Embryonic facial prominence (tissue), 1 donor: ENCODE measurements around the gene SRD5A1.

ENCODE experiments used
- DNase-seq: peaks from one replicate; pipeline ENCODE4 v3.0.0-alpha.2; 2016; ENCODE audit errors: extremely low spot score

Gene SRD5A1

DNA sequence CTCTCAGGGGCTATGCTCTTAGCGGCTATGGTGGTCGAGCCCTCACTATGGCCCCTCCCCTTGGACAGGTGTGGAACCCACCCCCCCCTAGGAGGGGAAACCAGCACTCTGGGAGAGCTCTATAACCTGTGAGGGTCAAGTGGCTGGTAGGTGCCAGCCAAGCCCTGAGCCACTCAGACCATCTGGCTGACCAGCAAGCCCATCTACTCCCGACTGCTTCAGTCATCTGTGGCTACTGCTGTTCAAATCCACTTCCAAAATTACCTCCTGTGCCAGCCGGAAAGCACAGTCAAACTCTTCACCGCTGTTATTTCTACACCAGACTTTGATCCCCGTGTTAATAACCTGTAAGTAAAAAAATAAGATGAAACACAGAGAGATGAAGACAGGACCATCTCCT, 28.9 kb upstream of the SRD5A1 start:
- DNase-seq, result no peak

DNA sequence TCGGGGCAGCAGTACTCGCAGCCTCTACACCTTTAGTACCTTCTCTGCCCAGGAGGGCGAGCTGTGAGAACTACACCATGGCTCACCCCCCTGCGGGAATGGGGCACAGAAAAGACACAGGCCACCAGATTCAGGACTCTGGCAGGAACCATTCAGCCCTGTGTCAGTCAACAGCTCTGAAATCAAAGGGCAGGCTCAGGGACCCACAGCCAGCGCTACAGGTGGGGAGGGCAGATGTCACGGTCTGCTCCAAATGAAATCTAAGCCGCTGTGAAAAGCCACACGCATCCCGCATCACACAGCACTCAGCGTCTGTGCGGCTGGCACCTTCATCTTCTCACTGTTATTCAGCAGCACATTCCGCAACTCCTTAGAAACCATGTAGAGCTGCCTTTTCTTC, 28.3 kb upstream of the SRD5A1 start:
- no peak for DNase-seq

- no peak for DNase-seq
Measured at GRCh38 chr5:6606884-6607558, 26.2 kb upstream of the SRD5A1 start.

GRCh38 chr5:6607559-6607936, 25.7 kb upstream of the SRD5A1 start:
- DNase-seq, result no peak

GRCh38 chr5:6608016-6608415, 25.2 kb upstream of the SRD5A1 start:
- DNase-seq, result no peak

DNA sequence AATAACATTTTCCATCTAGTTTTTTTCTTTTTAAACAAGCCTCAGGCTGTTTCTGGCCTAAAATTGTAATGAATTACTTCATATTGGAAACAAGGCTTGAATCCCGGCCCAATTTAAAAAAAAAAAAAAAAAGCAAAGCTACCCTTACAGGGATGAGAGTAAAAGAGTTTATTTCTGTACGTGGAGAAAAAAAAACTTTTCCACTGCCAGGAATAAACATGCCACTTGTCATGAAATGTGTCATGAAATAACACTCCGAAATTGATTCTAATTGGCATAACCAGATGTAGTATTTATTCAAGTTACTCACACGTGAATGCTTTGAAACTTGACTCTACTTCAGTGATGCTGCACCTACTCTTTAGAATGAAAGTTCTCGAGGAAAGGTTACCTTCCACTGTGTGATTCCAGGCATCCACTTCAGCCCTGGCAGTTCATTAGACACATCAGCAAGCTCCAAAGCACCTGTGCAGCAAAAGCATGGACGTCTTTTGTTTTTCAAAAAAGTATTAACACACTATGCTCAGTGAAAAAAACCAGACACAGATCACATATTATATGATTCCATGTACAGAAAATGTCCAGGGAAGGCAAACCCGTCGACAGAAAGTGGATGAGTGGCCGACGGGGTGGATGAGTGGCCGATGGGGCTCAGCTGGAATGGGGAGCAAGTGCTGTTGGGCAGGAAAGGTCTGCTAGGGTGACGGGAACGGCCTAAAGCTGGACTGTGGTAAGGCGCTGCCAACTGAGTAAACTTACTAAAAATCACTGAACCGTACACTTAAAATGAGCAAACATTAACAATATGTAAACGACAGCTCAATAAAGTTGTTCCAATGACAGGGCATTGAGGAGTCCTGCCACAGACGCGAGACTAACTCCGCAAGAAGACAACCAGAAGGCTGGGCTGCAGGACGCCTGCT, 21.6 kb upstream of the SRD5A1 start:
- DNase-seq, result no peak

- DNase-seq, result no peak
Measured at GRCh38 chr5:6615034-6615815, 18.0 kb upstream of the SRD5A1 start.

- DNase-seq, result no peak
Measured at GRCh38 chr5:6616632-6617031, 16.6 kb upstream of the SRD5A1 start.

DNA sequence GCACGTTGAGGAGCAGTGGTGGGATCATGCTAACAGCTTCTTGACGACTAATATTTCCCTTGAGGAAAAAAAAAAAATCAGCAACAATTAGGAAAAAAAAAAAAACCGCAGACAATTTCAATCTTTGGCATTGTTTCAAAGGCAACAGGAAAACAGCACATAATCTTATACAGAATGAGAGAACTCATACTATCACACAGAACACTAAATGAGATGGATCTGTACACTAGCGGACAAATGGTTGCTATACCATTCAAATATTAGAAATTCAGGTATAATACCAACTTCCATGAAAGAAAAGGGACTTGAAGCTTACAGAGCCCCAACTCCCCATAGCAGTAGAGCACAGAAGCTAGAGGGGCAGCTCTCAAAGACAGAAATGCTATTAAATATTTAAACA, 10.0 kb upstream of the SRD5A1 start:
- no peak for DNase-seq

DNA sequence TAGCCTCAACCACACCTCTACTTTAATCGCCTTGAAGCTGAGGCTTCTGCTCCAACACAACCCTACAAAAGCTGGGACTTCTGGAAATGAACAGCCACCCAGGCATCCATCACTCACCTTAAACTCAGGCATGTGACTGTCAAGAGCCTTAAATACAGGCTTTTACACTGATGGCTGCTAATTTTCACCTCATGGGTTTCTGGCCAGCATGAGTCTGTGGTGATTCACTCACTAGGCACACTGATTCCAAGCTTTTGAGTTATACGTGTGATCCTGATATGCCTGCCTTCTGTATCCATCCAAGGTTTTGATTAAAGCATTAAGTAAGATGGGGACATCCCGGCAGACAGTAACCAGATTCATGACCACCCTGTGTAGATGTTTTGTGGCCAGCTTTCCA, 9.3 kb upstream of the SRD5A1 start:
- DNase-seq, result no peak

DNA sequence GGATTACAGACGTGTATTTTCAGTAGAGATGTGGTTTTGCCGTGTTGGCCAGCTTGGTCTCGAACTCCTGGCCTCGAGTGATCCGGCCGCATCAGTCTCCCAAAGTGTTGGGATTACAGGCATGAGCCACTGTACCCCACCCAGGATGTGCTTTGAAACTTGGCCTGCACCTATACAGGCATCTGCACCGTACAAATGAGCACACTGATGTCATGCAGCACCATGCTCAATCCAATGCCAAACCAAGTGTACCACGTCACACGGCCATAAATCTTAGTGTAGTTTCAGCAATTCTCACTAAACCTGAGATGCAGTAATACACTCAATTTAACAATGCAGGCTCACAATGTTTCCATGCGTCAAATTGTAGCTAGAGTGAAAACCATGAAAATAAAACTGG, 6.7 kb upstream of the SRD5A1 start:
- no peak for DNase-seq

DNA sequence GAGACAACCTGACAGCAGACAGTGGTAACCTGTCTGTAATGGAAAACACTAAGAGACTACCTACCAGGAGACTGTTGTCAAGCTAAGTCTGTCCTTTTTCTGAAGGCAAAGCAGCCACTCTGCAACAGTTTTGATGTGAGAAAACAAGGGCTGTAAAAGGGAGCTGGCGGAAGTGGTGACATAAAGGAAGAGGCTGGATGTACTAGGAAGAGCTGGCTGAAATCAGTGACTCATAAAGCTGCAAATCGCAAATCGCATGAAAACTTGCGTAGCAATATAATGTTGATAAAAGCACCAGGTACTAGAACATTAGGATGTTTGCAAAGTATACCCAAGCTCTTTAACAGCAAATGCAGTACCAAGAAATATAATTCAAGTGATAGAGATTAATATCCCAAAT, 1.8 kb upstream of the SRD5A1 start:
- no peak for DNase-seq

DNA sequence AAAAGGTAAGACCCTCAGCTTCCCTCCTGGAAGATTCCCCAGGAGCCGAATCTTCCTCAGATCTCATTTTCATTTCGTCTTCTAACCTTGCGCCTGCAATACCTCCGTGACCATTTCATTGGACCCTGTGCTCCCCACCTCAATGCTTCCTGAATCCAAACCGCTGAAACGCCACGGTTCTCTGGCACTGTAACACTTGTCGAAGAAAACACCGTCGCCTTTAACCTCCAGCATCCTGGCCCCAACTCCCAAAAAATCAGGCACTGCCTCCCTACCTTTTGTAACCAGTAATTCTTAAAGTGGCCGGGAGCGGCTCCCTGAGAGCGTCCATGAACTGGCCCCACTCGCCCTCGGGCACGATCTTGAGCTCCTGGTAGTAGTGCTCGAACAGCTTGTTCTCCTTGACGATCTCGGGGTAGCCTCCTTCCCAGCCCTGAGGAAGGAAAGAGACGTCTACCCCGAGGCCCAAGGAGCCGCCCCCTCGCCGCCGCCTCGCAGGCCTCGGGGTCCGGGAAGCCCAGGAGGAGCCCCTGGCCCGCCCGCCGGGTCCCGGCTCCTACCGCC, 834 bp upstream of the SRD5A1 start:
- DNase-seq, result no peak

DNA sequence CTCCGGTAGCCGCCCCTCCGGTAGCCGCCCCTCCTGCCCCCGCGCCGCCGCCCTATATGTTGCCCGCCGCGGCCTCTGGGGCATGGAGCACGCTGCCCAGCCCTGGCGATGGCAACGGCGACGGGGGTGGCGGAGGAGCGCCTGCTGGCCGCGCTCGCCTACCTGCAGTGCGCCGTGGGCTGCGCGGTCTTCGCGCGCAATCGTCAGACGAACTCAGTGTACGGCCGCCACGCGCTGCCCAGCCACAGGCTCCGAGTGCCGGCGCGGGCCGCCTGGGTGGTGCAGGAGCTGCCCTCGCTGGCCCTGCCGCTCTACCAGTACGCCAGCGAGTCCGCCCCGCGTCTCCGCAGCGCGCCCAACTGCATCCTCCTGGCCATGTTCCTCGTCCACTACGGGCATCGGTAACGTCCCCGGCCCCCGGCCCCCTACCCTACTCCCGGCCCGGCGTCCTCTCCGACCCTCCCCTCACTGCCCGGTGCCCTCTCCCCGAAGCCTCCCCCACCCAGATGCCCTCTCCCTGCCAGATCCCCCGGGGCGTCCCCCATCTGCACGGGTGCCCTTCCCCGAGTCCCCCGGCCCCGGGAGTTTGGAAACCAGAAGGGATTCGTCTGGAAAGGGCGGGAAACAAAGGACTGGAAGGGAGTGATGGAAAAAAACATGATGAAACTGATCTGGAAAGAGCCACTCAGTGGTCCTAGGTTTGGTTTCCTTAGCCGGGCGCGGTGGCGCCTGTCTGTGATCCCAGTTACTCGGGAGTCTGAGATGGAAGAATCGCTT, 417 bp downstream of the SRD5A1 start:
- DNase-seq, result no peak

DNA sequence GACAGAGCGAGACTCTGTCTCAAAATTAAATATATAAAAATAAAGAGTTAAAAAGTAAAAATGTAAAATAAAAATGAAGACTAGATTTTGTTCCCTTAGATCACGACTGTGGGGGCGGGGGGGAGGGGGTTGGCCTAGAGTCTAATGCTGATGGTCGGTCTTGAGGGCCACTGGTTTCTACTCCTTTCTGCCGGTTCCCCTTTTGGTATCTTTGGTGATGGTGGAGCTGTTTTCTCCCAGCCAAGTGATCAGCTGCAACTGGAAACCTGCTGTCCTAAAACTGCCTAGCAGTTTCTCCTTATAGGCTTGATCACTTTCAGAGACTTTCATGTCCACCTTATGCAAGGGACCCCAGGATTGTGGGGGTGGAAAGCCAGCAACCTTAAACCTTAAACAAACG, 1.1 kb downstream of the SRD5A1 start:
- no peak for DNase-seq

- no peak for DNase-seq
Measured at GRCh38 chr5:6634788-6635430, 1.7 kb downstream of the SRD5A1 start.

DNA sequence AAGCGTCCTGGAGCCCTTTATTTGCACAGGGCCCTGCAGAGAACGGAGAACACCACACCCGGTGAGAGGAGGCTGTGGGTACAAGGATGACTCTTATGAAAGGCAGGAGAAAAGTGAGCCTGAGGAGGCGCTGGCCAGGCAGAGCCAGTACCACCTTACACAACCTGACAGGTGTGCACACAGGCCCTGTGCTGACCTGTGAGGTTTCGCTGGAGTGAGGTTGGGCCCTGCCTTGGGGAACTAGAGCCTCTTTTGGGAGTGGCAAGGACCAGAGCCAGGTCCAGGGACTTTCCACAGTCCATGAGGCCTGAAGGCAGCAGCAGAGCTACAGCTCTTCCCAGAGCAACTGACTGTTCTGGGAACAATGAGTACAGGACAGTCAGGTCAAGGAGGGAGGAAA, 3.1 kb downstream of the SRD5A1 start:
- DNase-seq, result no peak

- no peak for DNase-seq
Measured at GRCh38 chr5:6637022-6637421, 3.8 kb downstream of the SRD5A1 start.

DNA sequence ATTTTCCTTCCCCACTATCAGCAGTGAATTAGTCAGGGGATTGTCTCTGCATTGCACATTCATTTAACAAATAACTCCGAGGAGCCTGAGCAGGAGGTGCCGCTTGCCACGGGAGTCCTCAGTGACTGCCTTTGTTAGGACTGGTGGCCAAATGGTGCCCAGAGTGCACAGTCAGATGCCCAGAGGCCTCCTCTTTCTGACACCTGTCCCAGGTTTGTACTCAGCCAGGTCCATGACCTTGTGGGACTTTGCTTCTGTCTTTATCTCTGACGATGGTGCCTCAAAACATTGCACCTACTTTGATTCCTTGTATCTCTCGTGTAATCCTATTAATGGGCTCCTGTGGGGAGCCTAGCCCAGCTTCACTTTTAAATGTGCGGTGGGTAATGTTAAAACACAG, 4.3 kb downstream of the SRD5A1 start:
- no peak for DNase-seq

- DNase-seq, result no peak
Measured at GRCh38 chr5:6638236-6638635, 5.0 kb downstream of the SRD5A1 start.

DNA sequence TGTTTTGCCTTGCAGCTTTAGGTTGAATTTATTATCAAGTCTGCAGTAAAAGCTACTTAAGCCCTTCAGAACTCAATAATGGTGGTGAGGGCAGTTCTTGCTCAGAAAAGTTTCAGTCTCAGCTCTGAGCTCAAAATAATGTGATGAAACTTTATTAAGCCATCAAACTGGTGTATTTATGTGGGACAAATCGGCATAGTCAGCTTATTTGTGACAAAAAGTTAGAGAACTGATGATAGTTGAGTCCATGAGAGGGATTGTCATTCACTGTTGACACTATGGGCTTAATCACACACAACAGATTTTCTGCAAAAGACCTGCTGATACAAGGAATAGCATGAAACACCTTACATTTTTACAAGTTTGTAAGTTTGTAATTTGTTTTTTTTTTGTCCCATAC, 9.4 kb downstream of the SRD5A1 start:
- DNase-seq, result no peak
